Colon (tissue), 2 donors: ENCODE measurements around the gene HTT.
"Not testable (repeated sequence)": the region's sequence is repeated elsewhere in the genome, so short reads cannot be mapped to it uniquely, and the experiment has no call there.

Source experiments
- FAIRE-seq: peaks from 2 replicates; lab custom pipeline; 2012; peaks lifted over from hg19 to GRCh38; lab: Jason Lieb, UNC
- donor health status: control.
- donor health status: control.

Gene HTT

GRCh38 chr4:3046162-3046561 is 28.3 kb upstream of the HTT start:
- no peak for FAIRE-seq

GRCh38 chr4:3046623-3047022 is 27.9 kb upstream of the HTT start:
- FAIRE-seq, result no peak

- FAIRE-seq, result peak; percentile 14
These were observed 26.8 kb upstream of the HTT start for GRCh38 chr4:3047464-3048286.

GRCh38 chr4:3051141-3051897 is 23.2 kb upstream of the HTT start:
- not testable (repeated sequence) for FAIRE-seq

- no peak for FAIRE-seq
These were observed 20.2 kb upstream of the HTT start for GRCh38 chr4:3054169-3054759.

- no peak for FAIRE-seq
These were observed 14.5 kb upstream of the HTT start for GRCh38 chr4:3059943-3060342.

GRCh38 chr4:3060946-3061345 is 13.5 kb upstream of the HTT start:
- no peak for FAIRE-seq

GRCh38 chr4:3062471-3062870 is 12.0 kb upstream of the HTT start:
- FAIRE-seq, result no peak

- no peak for FAIRE-seq
These were observed 8.9 kb upstream of the HTT start for GRCh38 chr4:3065551-3065950.

GRCh38 chr4:3066836-3067400 is 7.6 kb upstream of the HTT start:
- FAIRE-seq, result no peak

- no peak for FAIRE-seq
These were observed 6.9 kb upstream of the HTT start for GRCh38 chr4:3067473-3068001.

- no peak for FAIRE-seq
These were observed 4.8 kb upstream of the HTT start for GRCh38 chr4:3069661-3070199.

- no peak for FAIRE-seq
These were observed 3.6 kb upstream of the HTT start for GRCh38 chr4:3070709-3071500.

GRCh38 chr4:3071811-3072210 is 2.7 kb upstream of the HTT start:
- FAIRE-seq, result no peak

GRCh38 chr4:3073158-3074077 is 1.1 kb upstream of the HTT start:
- no peak for FAIRE-seq

- FAIRE-seq, result no peak
These were observed 568 bp downstream of the HTT start for GRCh38 chr4:3074846-3075651.

- no peak for FAIRE-seq
These were observed 1.1 kb downstream of the HTT start for GRCh38 chr4:3075652-3075981.

GRCh38 chr4:3077796-3078195 is 3.3 kb downstream of the HTT start:
- FAIRE-seq, result no peak

GRCh38 chr4:3079694-3080123 is 5.2 kb downstream of the HTT start:
- no peak for FAIRE-seq
